BJ (cell line): ENCODE data around the gene SLC39A10. TPM values are rescaled to one million over a fixed set of nuclear protein-coding genes. Genes with fewer than 3 reads are reported as not detected.
A peak's percentile ranks its signal among the peaks of the same experiment; 100 is the strongest.

Experiments used
- CTCF ChIA-PET: fragments of 350-600 bp; formaldehyde crosslinking; extraction: SDS; loops from one replicate; lab custom pipeline; 2021; ENCODE audit warnings: antibody characterized with exemption, inconsistent platforms; lab: Yijun Ruan, JAX
- POLR2A ChIA-PET: fragments of 300-600 bp; sonication (Branson Sonifier 250); formaldehyde crosslinking; extraction: SDS; loops from one replicate; lab custom pipeline; 2021; ENCODE audit warnings: antibody characterized with exemption; lab: Charles Lee
- DNase-seq: peaks from one replicate; pipeline ENCODE4 v3.0.0-alpha.2; 2011; ENCODE audit warnings: low read depth
- H3K27me3 ChIP-seq: 2 replicates; pipeline ENCODE4 v1.6.0; 2011; ENCODE audit warnings: low read length; ENCODE audit not compliant: control insufficient read depth, insufficient read depth
- H3K36me3 ChIP-seq: 2 replicates; pipeline ENCODE4 v1.5.1; 2011; ENCODE audit warnings: low read length; ENCODE audit not compliant: control insufficient read depth, insufficient read depth
- H3K4me3 ChIP-seq: 2 replicates; pipeline ENCODE4 v1.5.1; 2011; ENCODE audit warnings: low read depth, mild to moderate bottlenecking, control low read depth, low read length
- CTCF ChIP-seq: IDR thresholded peaks from 2 replicates; pipeline ENCODE4 v1.5.1; 2011; ENCODE audit warnings: low read depth, mild to moderate bottlenecking, control low read depth, inconsistent platforms, low read length, moderate library complexity; ENCODE audit not compliant: insufficient read depth
- polyA plus RNA-seq: library from polyadenylated mRNA; depleted of rRNA; stranded (reverse); fragments of >200 nt; gene quantifications from 2 replicates; pipeline ENCODE4 v1.2.3, GENCODE V29; 2011

Gene SLC39A10
- polyA plus RNA-seq, 1 experiment: 13.7 TPM

- Histone ChIP-seq H3K36me3 (no peaks in the 10 kb centered on the region), H3K27me3 (no peaks in the 10 kb centered on the region), H3K4me3 (no peak overlapping the region)
- DNase-seq: peak; percentile 22
- ChIA-PET CTCF (no interaction called here), POLR2A (no interaction called here)
- TF ChIP-seq CTCF: no peak
These were observed 53.1 kb downstream of the SLC39A10 start for GRCh38 chr2:195709901-195710806.

- ChIA-PET CTCF (no interaction called here), POLR2A (no interaction called here)
- 0 out of 2 replicates have a peak, but pooled peaks cover 1% of the 10 kb centered on the region for H3K36me3 ChIP-seq
These were observed 54.5 kb downstream of the SLC39A10 start for GRCh38 chr2:195711478-195711877.

GRCh38 chr2:195716466-195716865 lies 59.4 kb downstream of the SLC39A10 start:
- ChIA-PET POLR2A (no interaction called here), CTCF (no interaction called here)
- TF ChIP-seq CTCF: no peak
- no peak for DNase-seq
- no peaks in the 10 kb centered on the region for H3K27me3 ChIP-seq
- H3K4me3 ChIP-seq: no peak overlapping the region
- H3K36me3 ChIP-seq: peaks cover 3% of the 10 kb centered on the region

More at GRCh38 chr2:195711478-195711877, 54.5 kb downstream of the SLC39A10 start:
- Histone ChIP-seq H3K4me3 (no peak overlapping the region), H3K27me3 (no peaks in the 10 kb centered on the region)
- DNase-seq: no peak
- TF ChIP-seq CTCF: no peak

- ChIA-PET POLR2A (no interaction called here), CTCF (no interaction called here)
- H3K27me3 ChIP-seq: no peaks in the 10 kb centered on the region
- H3K36me3 ChIP-seq: peaks cover 4% of the 10 kb centered on the region
- no peak for DNase-seq
- no peak for TF ChIP-seq CTCF
- no peak overlapping the region for H3K4me3 ChIP-seq
These were observed 64.0 kb downstream of the SLC39A10 start for GRCh38 chr2:195721042-195721441.

- TF ChIP-seq CTCF: no peak
- CTCF ChIA-PET: interaction anchor here (0.7 kb wide), 1 partner anchor 56 kb away, joined by 3 read pairs; no protein-coding TSS in a partner anchor
- H3K27me3 ChIP-seq: no peaks in the 10 kb centered on the region
- POLR2A ChIA-PET: no interaction called here
- no peak for DNase-seq
- peaks cover 1% of the 10 kb centered on the region for H3K36me3 ChIP-seq
- no peak overlapping the region for H3K4me3 ChIP-seq
These were observed 65.0 kb downstream of the SLC39A10 start for GRCh38 chr2:195722075-195722474.
